Stimulated activated naive CD4-positive, alpha-beta T cell (primary cell): Measurements from ENCODE around the gene OR2AE1.
"Not testable (repeated sequence)": the region's sequence is repeated elsewhere in the genome, so short reads cannot be mapped to it uniquely, and the experiment has no call there.

Experiments used
- DNase-seq, 6 experiments: peaks; one replicate each; lab custom pipeline; 2025; lab: John Stamatoyannopoulos, UW

The OR2AE1 gene

GRCh38 chr7:99876933-99877332, at the start of gene OR2AE1:
Gene OR2AE1 (minus strand): TSS chr7:99877033. CDS start chr7:99877033, 0 bp downstream.
- DNase-seq, result no peak

GRCh38 chr7:99926321-99926720, 49.5 kb upstream of the OR2AE1 start:
- DNase-seq, result no peak

GRCh38 chr7:99923200-99923599, 46.4 kb upstream of the OR2AE1 start:
- DNase-seq, result no peak

GRCh38 chr7:99920149-99920548, 43.3 kb upstream of the OR2AE1 start:
- no peak for DNase-seq

- DNase-seq, result no peak
Observed at GRCh38 chr7:99919814-99920112, 42.9 kb upstream of the OR2AE1 start.

GRCh38 chr7:99918959-99919813, 42.4 kb upstream of the OR2AE1 start, which contains the start of gene TRIM4:
Gene TRIM4 (minus strand): TSS chr7:99919530. CDS start chr7:99919401, 129 bp downstream.
- DNase-seq, result peak; percentile 73 to 88 (median 86)

- no peak for DNase-seq
Observed at GRCh38 chr7:99910976-99911375, 34.1 kb upstream of the OR2AE1 start.

GRCh38 chr7:99901581-99901980, 24.7 kb upstream of the OR2AE1 start:
- no peak for DNase-seq

- no peak for DNase-seq
Observed at GRCh38 chr7:99899830-99900519, 23.1 kb upstream of the OR2AE1 start.

GRCh38 chr7:99898836-99899235, 22.0 kb upstream of the OR2AE1 start:
- no peak for DNase-seq

GRCh38 chr7:99898023-99898357, 21.2 kb upstream of the OR2AE1 start:
- no peak for DNase-seq

GRCh38 chr7:99897322-99898022, 20.6 kb upstream of the OR2AE1 start:
- DNase-seq, result no peak

GRCh38 chr7:99894738-99895137, 17.9 kb upstream of the OR2AE1 start:
- no peak for DNase-seq

- no peak for DNase-seq
Observed at GRCh38 chr7:99893280-99893679, 16.4 kb upstream of the OR2AE1 start.

- DNase-seq, result not testable (repeated sequence)
Observed at GRCh38 chr7:99890348-99890747, 13.5 kb upstream of the OR2AE1 start.

GRCh38 chr7:99888366-99888765, 11.5 kb upstream of the OR2AE1 start:
- DNase-seq, result not testable (repeated sequence)

- no peak for DNase-seq
Observed at GRCh38 chr7:99881370-99881769, 4.5 kb upstream of the OR2AE1 start.

GRCh38 chr7:99876491-99876890, 342 bp downstream of the OR2AE1 start:
- no peak for DNase-seq

GRCh38 chr7:99868246-99868645, 8.6 kb downstream of the OR2AE1 start:
- DNase-seq, result no peak

- not testable (repeated sequence) for DNase-seq
Observed at GRCh38 chr7:99867477-99867876, 9.4 kb downstream of the OR2AE1 start.

- no peak for DNase-seq
Observed at GRCh38 chr7:99863847-99864440, 12.9 kb downstream of the OR2AE1 start.
